Activated naive CD4-positive, alpha-beta T cell treated with anti-CD3 and anti-CD28 coated beads, Interleukin-2, amount 50 U/mL, for 24 hours (primary cell): ENCODE data around the gene ITPR1.

Source experiments
- H3K27ac Mint-ChIP-seq: one replicate; pipeline ENCODE4 v1.8.0; 2021; ENCODE audit warnings: mild to moderate bottlenecking, mixed read lengths
- H3K27me3 Mint-ChIP-seq: one replicate; pipeline ENCODE4 v1.8.0; 2021; ENCODE audit warnings: mixed read lengths
- H3K36me3 Mint-ChIP-seq: one replicate; pipeline ENCODE4 v1.8.0; 2021; ENCODE audit warnings: mixed read lengths
- H3K4me1 Mint-ChIP-seq: one replicate; pipeline ENCODE4 v1.8.0; 2021; ENCODE audit warnings: mixed read lengths
- H3K4me3 Mint-ChIP-seq: one replicate; pipeline ENCODE4 v1.8.0; 2021; ENCODE audit warnings: mild to moderate bottlenecking, mixed read lengths
- H3K9me3 Mint-ChIP-seq: one replicate; pipeline ENCODE4 v1.8.0; 2021; ENCODE audit warnings: mixed read lengths

ITPR1 gene

DNA sequence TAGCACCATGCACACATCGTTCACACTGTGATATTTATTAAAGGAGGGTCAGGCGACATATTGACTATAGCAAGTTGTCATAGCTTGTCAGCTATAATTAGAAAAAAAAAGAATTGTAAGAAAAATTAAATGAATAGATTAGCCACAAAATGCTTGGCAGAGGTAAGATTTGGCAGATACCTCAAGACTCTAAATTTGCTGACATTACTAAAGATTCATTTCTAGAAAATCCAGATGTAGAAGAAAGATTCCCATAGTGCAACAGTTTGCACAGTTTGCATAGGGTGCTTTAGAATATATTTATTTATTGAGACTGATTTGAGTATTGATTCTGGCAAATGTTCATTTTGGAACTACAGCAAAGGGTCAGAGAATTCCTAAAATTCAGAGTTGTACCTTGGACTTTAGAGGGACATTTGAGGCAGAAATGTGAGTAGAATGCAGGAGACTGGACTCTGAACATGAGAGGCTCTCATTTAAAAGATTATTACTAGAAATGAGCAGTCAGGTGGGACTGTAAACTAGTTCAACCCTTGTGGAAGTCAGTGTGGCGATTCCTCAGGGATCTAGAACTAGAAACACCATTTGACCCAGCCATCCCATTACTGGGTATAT, 384.1 kb downstream of the ITPR1 start:
- peaks cover 11% of the 10 kb centered on the region for H3K4me1 Mint-ChIP-seq
- no peaks in the 10 kb centered on the region for H3K27me3 Mint-ChIP-seq
- no peaks in the 10 kb centered on the region for H3K9me3 Mint-ChIP-seq
- no peaks in the 10 kb centered on the region for H3K36me3 Mint-ChIP-seq
- H3K27ac Mint-ChIP-seq: no peak overlapping the region
- no peak overlapping the region for H3K4me3 Mint-ChIP-seq

DNA sequence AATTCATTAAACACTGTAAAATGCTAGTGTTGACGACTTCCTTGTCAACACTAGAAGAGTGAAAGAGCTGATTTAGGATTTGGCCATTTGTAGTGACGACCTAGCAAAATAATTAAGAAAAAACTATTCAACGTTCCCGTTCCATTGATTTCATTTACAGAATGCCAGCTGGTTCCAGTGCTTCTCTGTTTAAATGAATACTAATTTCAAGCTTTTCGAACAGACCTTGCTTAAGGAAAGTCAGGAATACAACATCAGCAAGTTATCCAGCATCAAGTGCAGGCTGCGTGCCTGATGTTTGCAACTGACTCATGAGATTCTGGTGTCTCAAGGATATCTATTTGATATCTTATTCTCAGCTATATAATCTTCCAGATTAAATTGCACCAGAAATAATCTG, 387.7 kb downstream of the ITPR1 start:
- H3K4me3 Mint-ChIP-seq: no peak overlapping the region
- H3K4me1 Mint-ChIP-seq: no peaks in the 10 kb centered on the region
- H3K36me3 Mint-ChIP-seq: no peaks in the 10 kb centered on the region
- H3K27me3 Mint-ChIP-seq: no peaks in the 10 kb centered on the region
- H3K27ac Mint-ChIP-seq: no peak overlapping the region
- no peaks in the 10 kb centered on the region for H3K9me3 Mint-ChIP-seq

DNA sequence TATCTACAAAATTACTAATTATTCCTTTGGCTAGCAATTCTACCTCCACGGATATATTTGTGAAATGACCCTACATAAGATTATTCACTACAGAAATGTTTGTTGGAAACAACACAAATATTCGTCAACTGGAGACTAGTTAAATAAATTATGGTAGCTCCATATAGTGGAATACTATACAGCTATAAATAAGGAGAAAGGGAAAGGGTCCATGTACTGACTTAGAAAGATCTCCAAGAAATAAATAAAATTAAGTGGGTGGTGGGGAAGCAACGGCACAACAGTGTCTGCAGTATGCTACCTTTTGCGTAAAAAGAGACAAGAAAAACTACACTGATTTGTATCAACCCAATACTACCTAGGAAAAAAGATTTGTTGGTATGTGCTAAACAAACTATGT, 389.4 kb downstream of the ITPR1 start:
- no peak overlapping the region for H3K4me3 Mint-ChIP-seq
- H3K27ac Mint-ChIP-seq: no peak overlapping the region
- H3K4me1 Mint-ChIP-seq: peaks cover 6% of the 10 kb centered on the region
- H3K36me3 Mint-ChIP-seq: no peaks in the 10 kb centered on the region
- no peaks in the 10 kb centered on the region for H3K9me3 Mint-ChIP-seq
- no peaks in the 10 kb centered on the region for H3K27me3 Mint-ChIP-seq

DNA sequence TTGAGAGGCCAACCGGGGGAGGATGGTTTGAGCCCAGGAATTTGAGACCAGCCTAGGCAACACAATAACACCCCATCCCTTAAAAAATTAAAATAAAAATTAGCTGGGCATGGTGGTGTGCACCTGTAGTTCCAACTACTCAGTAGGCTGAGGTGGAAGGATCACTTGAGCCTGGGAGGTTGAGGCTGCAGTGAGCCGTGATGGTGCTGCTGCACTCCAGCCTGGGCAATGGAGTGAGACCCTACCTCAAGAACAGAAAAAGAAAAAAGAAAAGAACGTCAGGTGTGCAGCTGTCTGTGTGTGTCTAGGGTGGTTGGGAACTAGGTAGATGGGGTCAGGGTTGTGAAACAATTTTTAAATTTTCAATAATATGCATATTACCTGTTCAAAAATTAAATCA, 389.9 kb downstream of the ITPR1 start:
- no peaks in the 10 kb centered on the region for H3K27me3 Mint-ChIP-seq
- H3K4me1 Mint-ChIP-seq: peaks cover 6% of the 10 kb centered on the region
- no peaks in the 10 kb centered on the region for H3K36me3 Mint-ChIP-seq
- no peak overlapping the region for H3K4me3 Mint-ChIP-seq
- no peak overlapping the region for H3K27ac Mint-ChIP-seq
- H3K9me3 Mint-ChIP-seq: no peaks in the 10 kb centered on the region

DNA sequence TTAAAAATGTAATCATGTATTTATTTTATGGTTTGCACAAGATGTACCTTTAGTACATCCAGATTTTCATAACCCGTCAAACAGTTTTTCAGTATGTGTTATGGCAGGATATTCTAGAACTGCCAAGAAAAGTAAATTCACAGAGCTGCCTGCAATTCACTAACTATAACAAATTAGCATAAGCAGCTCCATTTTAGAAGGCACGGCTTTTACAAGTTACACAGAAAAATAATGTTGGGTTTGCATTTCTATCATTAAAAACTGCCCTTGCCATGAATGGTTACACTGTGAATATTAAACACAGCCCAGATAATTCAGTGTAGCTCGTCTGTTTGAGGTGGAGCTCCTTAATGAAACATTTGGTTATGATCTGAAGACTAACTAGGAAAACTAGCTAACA, 391.7 kb downstream of the ITPR1 start:
- H3K36me3 Mint-ChIP-seq: no peaks in the 10 kb centered on the region
- no peak overlapping the region for H3K27ac Mint-ChIP-seq
- H3K9me3 Mint-ChIP-seq: no peaks in the 10 kb centered on the region
- H3K4me1 Mint-ChIP-seq: peaks cover 22% of the 10 kb centered on the region
- no peaks in the 10 kb centered on the region for H3K27me3 Mint-ChIP-seq
- H3K4me3 Mint-ChIP-seq: no peak overlapping the region

DNA sequence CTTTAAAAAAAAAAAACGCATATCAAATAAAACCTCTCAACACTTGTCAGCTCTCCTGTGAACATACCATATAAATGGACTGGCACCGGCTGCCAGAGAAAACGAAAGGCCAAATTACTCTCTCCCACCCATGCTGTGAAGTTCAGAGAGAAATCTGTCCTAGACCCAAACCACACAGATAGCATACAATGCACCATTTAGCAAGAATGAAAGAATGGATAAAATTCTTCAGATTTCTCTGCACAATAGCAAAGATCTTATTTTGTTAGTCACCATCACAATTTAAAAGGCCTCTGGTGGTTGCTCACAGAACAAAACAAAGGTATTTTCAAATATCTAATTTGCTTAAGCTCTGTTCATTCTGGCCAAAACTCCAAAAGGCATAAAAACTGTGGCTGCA, 392.2 kb downstream of the ITPR1 start:
- peaks cover 25% of the 10 kb centered on the region for H3K4me1 Mint-ChIP-seq

DNA sequence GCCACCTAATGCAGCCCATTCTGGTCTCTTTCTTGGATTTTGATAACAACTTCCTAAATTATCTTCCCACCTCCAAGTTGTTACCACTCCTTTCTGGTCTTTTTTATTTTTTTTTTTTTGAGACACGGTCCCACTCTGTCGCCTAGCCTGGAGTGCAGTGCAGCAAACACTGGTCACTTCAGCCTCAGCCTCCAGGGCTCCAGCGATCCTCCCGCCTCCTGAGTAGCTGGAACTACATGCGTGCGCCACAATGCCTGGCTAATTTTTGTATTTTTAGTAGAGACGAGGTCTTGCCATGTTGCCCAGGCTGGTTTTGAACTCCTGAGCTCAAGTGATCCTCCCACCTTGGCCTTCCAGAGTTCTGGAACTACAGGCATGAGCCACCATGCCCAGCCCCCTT, 393.3 kb downstream of the ITPR1 start:
- H3K36me3 Mint-ChIP-seq: no peaks in the 10 kb centered on the region
- peaks cover 25% of the 10 kb centered on the region for H3K4me1 Mint-ChIP-seq
- H3K4me3 Mint-ChIP-seq: no peak overlapping the region
- no peaks in the 10 kb centered on the region for H3K27me3 Mint-ChIP-seq
- peak overlapping the region; percentile 14 for H3K27ac Mint-ChIP-seq
- H3K9me3 Mint-ChIP-seq: no peaks in the 10 kb centered on the region

More for the DNA sequence above, 392.2 kb downstream of the ITPR1 start:
- Mint-ChIP-seq H3K4me3 (no peak overlapping the region), H3K36me3 (no peaks in the 10 kb centered on the region), H3K9me3 (no peaks in the 10 kb centered on the region), H3K27me3 (no peaks in the 10 kb centered on the region), H3K27ac (no peak overlapping the region)

DNA sequence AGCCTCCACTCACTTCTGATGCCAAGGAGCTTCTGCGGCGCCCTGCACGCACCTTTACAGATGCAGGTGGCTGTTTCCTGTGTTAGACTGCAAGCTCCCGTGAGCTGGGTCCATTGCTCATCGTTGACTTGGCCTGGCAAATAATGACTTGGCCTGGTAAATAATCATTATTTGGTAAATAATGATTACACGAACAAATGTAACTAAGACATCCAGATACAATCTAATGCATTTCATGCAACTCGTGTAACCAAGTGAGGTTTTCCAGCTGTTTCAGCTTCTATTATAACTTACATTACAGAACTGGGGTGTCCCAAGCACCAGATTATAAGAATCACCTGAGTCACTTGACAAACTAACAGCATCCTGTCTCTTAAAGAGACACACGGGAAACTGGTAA, 394.0 kb downstream of the ITPR1 start:
- H3K27ac Mint-ChIP-seq: peak overlapping the region; percentile 14
- H3K9me3 Mint-ChIP-seq: no peaks in the 10 kb centered on the region
- H3K27me3 Mint-ChIP-seq: no peaks in the 10 kb centered on the region
- H3K36me3 Mint-ChIP-seq: no peaks in the 10 kb centered on the region
- no peak overlapping the region for H3K4me3 Mint-ChIP-seq
- H3K4me1 Mint-ChIP-seq: peaks cover 25% of the 10 kb centered on the region

DNA sequence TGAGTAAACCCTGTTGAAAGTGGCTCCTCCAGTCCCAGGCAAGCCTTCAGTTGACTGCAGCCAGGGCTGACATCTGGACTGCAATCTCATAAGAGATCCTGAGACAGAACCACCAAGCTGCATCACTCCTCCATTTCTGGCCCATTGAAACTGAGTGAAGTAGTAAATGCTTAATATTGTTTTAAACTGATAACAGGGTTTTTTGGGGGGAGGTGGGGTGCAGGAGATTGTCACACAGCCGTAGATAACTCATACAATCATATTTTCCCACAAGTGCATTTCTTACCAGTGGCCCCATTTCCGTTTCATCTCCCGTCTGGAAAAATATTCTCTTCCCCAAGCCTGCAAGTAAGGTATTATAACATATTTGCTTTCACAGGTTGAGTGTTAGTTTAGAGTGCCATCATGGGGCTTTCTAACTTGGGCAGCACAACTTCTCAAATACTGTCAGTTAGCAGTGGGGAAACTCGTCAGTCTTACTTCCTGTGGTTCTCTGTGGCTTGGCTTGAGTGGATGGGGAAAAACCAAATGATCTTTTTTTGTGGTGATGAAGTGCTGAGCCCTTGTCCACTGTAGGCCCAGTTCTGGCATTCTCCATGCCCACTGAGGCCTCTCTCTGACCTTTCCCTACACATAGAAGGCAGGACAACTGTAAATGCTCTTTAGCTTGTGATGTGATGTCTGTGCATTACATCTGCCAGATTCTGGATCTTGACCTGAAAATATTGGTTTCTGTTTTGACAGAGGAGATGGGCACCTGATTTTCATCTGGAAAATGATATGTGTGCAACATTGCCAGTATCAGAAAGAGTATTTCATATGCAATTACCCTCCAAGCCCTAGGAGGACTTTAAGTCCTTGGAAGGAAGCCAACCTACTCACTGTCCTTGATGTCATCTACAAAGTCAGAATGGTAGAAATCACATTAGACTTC, 396.0 kb downstream of the ITPR1 start:
- no peak overlapping the region for H3K4me3 Mint-ChIP-seq
- H3K27me3 Mint-ChIP-seq: no peaks in the 10 kb centered on the region
- H3K4me1 Mint-ChIP-seq: peaks cover 25% of the 10 kb centered on the region
- H3K36me3 Mint-ChIP-seq: no peaks in the 10 kb centered on the region
- no peaks in the 10 kb centered on the region for H3K9me3 Mint-ChIP-seq
- peak overlapping the region; percentile 25 for H3K27ac Mint-ChIP-seq

DNA sequence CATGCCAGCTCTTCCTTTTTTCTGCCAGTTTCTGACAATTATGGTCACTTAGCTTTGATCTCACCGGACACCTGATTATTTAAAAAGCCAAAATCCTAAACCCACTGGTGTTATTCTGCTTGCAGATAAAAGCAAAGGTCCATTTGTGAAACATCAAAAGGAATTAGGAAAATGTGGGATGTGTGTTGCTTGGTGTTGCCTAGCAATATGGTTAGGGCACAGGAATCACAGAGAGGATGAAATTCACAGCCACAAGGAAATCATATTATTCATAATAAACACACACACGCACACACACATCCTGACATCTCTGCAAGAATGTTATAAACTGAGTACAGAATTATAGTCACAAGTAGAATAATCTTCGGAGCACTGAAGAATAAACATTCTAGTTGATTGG, 396.7 kb downstream of the ITPR1 start:
- Mint-ChIP-seq H3K27me3 (no peaks in the 10 kb centered on the region), H3K36me3 (no peaks in the 10 kb centered on the region), H3K4me1 (peaks cover 25% of the 10 kb centered on the region), H3K27ac (no peak overlapping the region), H3K9me3 (no peaks in the 10 kb centered on the region), H3K4me3 (no peak overlapping the region)

DNA sequence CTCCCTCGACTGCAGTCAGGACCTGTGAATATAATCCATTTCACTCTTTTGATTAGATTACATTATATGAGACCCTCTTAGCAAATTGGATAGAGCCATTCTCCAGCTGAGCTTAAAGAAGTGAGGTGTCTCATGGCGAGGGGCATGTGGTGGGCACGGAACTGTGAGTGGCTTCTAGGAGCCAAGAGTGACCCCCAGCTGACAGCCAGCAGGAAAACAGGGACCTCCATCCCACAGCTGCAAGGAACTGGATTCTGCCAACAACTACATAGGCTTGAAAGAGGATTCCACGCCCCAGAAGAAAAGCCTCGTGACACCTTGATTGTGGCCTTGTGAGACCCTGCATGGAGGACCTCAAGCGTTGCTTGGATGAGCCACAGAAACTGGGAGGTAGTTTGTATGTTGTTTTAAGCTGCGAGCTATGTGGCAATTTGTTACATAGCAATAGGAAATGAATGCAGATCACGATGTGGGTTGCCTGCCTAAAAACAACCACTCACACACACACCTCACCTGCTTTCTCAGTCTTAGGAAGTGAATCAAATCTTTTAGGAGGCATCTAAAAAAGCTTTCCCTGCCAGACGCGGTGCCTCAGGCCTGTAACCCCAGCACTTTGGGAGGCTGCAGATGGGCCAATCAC, 401.9 kb downstream of the ITPR1 start:
- Mint-ChIP-seq H3K4me1 (peaks cover 19% of the 10 kb centered on the region), H3K27me3 (no peaks in the 10 kb centered on the region), H3K9me3 (no peaks in the 10 kb centered on the region), H3K27ac (no peak overlapping the region), H3K36me3 (no peaks in the 10 kb centered on the region), H3K4me3 (no peak overlapping the region)

DNA sequence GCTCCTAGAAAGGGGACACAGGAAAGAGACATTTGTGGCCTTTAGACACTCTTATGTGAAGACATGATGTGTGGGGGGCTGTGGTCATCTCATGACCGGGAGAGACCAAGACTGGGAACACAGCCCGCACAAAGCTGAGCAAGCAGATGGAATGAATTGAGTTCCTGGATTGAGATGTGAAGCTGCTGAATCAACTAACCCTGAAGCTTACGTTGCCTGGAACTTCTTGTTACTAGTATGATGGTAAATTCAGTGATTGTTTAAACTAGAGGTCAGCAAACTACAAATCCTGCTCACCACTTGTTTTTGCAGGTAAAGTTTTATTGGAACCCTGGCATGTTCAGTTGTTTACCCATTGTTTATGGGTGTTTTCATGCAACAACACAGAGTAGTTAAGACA, 402.7 kb downstream of the ITPR1 start:
- Mint-ChIP-seq H3K27me3 (no peaks in the 10 kb centered on the region), H3K9me3 (no peaks in the 10 kb centered on the region), H3K4me3 (no peak overlapping the region), H3K36me3 (no peaks in the 10 kb centered on the region), H3K27ac (no peak overlapping the region), H3K4me1 (peaks cover 23% of the 10 kb centered on the region)
